Measurements from ENCODE around the gene DOHH.

DNA sequence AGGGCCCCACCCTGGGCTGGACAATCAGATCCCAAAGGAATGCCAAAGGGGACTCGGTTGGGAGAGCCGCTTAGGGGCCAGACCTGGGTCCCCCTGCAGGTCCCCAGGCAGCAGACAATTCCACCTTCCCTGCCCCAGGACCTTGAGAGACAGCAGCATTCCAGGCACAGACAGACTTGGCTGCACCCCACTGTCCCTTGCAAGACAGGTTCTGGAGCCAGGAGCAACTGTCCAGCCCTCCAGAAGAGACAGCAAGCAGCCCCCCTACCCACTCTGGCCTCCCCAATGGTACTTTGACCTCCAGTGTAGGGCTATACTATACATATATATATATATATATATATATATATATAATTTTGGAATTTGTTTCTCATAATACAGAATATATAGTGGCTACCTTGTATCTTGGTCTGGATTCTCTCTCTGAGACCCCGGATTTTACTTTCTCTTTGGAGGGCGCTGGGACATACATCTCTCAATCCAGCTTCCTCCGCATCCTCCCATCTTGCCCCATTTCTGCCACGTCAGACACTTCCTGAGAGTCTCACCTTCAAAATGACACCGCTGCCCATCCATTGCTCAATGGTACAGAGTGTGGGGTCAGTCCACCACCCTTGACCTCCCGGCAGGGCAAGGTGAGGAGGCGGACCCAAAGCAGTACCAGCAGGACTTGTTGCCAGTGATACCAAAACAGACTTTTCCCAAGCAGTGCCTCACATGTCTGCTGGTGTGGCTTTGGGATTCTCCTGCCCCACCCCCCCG is 32.9 kb downstream of the DOHH start:
- TF ChIP-seq POLR2A (IDR thresholded peaks at IDR 0.05; ENCODE audit: low read depth, low read length) = no peak
- no peak for TF ChIP-seq POLR2AphosphoS5 (IDR thresholded peaks at IDR 0.05; ENCODE audit: low read depth, low read length)
- TF ChIP-seq POU2F2 (IDR thresholded peaks at IDR 0.05; ENCODE audit: low read depth, low read length) = no peak
- TF ChIP-seq TAF1 (IDR thresholded peaks at IDR 0.05; ENCODE audit: low read depth, low read length) = no peak
